Right renal cortex interstitium (tissue), 3 donors: Measurements from ENCODE around the gene CNIH2. TPM values are rescaled to one million over a fixed set of nuclear protein-coding genes. Genes with fewer than 3 reads are reported as not detected.
"Not testable (repeated sequence)": the region's sequence is repeated elsewhere in the genome, so short reads cannot be mapped to it uniquely, and the experiment has no call there.

ENCODE experiments used
- DNase-seq, 3 donors: peaks; one replicate each; pipeline ENCODE4 v3.0.0-alpha.2; 2013; ENCODE audit warnings: low read depth in 3 of 3, low spot score in 2 of 3
- polyA plus RNA-seq, 3 donors: library from polyadenylated mRNA; unstranded; fragments of 120-200 nt; gene quantifications; one replicate each; pipeline ENCODE4 v1.2.1, GENCODE V29; 2013; ENCODE audit not compliant: insufficient read length in 3 of 3

Gene CNIH2
- polyA plus RNA-seq, 3 donors, result 2.6 to 3.3 (median 2.8) TPM

- DNase-seq, result no peak
Measured at GRCh38 chr11:66275984-66276612, 1.9 kb upstream of the CNIH2 start.

GRCh38 chr11:66276619-66277018 lies 1.4 kb upstream of the CNIH2 start:
- DNase-seq, result not testable (repeated sequence)

- DNase-seq, result not testable (repeated sequence)
Measured at GRCh38 chr11:66277064-66277463, 911 bp upstream of the CNIH2 start.

DNA sequence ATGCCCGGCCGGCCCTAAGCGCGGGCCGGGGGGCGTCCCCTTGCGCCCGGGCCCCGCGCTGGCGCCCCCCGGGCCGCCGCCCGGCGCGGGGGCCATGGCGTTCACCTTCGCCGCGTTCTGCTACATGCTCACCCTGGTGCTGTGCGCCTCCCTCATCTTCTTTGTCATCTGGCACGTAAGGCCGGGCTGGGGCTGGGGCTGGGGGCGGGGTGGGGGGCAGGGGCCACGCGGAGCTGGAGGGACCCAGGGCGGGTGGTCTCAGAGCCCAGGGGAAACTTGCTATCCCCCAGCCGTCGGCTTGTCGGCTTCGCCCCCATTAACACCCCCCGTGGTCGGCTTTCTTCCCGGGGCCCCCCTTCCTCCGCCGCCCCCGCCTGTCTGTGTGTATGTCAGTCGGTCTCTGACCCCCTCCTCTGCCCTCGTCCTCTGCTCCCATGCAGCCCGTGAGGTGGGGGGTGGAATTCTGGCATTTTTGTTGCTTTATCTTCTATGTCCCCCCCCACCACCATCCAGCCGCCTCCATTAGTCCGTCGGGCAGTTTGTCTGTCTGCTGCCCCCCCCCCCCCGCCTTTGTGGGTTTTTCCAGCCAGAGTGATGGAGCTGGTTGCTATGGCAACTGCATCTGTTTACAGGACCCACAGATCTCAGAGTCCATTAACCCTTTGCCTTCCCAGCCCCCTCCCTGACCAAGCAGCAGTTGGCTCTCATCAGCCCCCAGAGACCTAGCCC lies 552 bp downstream of the CNIH2 start:
- no peak for DNase-seq

- DNase-seq, result no peak
Measured at GRCh38 chr11:66279092-66279734, 1.2 kb downstream of the CNIH2 start.

GRCh38 chr11:66280428-66280827 lies 2.5 kb downstream of the CNIH2 start:
- DNase-seq, result no peak

DNA sequence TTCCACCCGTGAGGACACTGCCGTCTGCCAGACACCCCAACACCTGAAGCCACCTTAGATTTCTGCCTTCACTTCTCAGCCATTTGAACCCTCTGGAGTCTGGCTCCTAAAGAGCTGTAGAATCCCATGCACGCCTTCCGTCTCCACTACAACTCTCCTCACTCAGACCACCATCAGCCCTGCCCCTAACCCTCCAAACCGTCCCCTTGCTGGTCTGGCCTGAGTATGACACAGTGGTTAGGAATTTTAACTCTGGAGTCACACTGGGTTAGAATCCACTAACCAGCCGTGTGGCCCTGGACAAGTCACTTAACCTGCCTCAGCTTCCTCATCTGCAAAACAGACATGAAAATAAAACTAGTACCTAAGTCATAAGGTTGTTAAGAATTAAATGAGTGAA lies 3.0 kb downstream of the CNIH2 start:
- DNase-seq, result no peak

DNA sequence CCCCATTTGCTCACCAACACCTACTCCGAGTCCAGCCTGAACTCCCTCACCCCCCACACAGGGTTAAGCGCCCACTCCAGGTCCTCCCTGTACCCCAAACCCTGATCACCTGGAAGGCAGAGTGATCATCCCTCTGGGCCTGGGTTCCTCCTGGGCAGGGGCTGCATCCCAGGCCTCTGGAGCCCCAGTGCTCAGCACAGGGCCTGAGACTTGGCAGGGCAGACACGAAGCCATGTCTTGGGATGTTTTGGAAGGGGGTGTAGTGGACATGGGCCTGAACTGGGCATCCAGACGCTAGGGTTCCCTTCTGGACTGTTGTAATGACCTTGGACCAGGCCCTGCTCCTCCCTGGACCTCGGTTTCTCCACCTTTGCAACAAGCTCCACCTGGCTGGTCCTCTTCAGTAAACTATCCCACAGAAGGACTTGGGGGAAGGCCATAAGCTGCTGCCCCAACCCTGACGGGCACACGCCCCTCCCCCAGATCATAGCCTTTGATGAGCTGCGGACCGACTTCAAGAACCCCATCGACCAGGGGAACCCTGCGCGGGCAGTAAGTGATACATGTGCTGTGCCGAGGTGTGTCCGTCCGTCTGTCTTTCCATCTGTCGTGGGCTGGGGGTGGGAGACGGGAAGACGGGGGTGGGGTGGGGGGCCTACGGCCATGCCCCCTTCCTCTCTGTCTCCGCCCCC lies 3.9 kb downstream of the CNIH2 start:
- DNase-seq, result no peak

- peak; percentile 83 to 96 (median 90) for DNase-seq
Measured at GRCh38 chr11:66282468-66283455, 4.8 kb downstream of the CNIH2 start.

DNA sequence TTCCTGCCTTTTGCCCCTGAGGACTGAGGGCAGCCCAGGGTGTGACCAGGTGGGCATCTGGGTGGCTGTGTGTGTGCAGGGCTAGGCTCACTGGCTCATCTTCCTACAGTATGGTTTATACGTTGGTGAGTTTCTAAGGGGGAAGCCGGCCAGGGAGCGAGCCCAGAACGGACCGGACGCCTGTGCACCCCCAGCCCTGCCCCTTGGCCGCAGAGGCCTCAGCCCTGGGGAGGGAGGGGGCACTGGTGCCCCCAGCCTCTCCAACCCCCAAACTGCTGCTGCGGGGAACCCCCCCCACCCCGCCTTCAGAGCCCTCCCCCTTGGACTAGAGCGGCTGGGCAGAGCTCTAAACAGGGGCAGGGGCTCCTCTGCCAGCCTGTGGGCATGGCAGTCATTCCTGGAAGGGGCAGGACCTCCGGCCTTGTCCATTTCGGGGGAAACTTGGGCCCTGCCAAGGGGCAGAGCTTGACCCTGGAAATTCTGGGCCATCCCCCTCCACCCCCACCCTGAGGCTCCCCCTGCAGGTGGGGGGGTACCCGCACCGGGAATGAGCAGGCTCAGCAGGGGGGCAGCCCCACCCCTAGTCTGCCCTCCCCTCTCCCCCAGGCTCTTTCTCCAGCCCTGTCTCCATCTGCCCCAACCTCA lies 5.6 kb downstream of the CNIH2 start:
- no peak for DNase-seq

GRCh38 chr11:66284526-66285078 lies 6.6 kb downstream of the CNIH2 start:
- no peak for DNase-seq

DNA sequence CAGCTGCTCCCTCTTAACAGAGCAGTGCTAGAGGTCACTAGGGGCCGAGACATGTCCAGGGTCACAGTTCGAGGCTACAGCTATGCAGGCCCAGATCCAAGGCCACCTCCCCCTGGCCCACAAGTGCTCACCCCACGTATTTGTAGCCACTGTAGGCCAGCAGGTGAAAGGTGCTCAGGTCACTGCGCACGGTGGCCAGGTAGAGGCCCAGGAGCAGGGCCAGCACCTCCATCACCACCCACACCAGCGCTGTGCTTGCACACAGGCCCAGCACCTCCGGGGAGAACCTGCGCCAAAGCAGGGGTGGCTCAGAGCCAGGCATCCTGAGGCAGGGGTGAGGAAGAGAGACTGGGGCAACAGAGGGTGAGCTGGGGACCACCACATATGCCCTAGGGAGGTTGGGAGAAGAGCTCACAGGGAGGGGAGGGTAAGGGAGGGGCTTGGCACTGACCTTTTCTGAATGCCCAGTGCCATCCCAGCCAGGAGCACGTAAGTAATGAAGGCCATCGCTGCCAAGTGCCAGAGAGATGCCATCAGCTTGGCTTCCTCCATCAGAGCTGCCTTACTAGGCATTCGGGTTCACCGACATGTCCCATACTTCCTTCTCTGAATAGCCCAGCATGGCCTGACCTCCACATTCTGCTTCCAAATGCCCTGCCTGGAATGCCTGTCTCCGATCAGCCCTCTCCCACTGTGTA lies 7.4 kb downstream of the CNIH2 start:
- no peak for DNase-seq

DNA sequence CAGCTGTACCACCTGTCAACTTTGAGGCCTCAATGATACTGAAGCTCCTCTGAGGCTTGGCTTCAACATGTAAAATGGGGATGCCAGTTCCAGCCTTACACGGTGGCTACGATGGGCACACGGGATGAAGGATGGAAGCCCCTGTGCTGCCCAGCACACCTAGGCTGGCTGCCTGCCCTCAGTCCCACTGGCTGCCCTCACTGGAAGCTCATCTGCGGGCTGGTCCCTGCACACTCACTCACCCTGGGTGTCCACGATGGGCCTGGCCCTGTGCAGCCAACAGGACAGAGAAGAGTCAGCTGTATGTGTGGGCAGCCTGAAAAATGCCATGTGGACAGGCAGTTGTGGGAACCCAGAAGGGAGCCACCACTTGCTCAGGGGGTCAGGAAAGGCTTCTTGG lies 8.7 kb downstream of the CNIH2 start:
- DNase-seq, result no peak

GRCh38 chr11:66287211-66287888 lies 9.4 kb downstream of the CNIH2 start:
- DNase-seq, result no peak

GRCh38 chr11:66287889-66288670 lies 10.1 kb downstream of the CNIH2 start:
- DNase-seq, result no peak

GRCh38 chr11:66288671-66289547 lies 10.9 kb downstream of the CNIH2 start, which contains the start of gene YIF1A:
Gene YIF1A (minus strand): TSS chr11:66289143. CDS start chr11:66288985, 158 bp downstream.
- DNase-seq, result peak; percentile 92 to 98 (median 95)
